ENCODE data around the gene ATL1. TPM values are rescaled to one million over a fixed set of nuclear protein-coding genes. Genes with fewer than 3 reads are reported as not detected.

Gene ATL1
- total RNA-seq, 1 donor from 2014 or later: 5.9 TPM

GRCh38 chr14:50575769-50576168, 15.8 kb downstream of the ATL1 start:
- H3K9me3 ChIP-seq: no peaks in the 10 kb centered on the region
- H3K27ac ChIP-seq: no peak overlapping the region
- no peaks in the 10 kb centered on the region for H3K27me3 ChIP-seq
- no peak overlapping the region for H3K4me3 ChIP-seq
- H3K4me1 ChIP-seq: no peaks in the 10 kb centered on the region
- ATAC-seq (no peak), DNase-seq (no peak)
- no peaks in the 10 kb centered on the region for H3K36me3 ChIP-seq
- intact Hi-C loops (cut with DNase I): no loop called here
- TF ChIP-seq CTCF (IDR thresholded peaks at IDR 0.05): no peak

- H3K9me3 ChIP-seq: no peaks in the 10 kb centered on the region
- H3K27me3 ChIP-seq: no peaks in the 10 kb centered on the region
- H3K27ac ChIP-seq: no peak overlapping the region
- TF ChIP-seq CTCF (IDR thresholded peaks at IDR 0.05): no peak
- no peak for ATAC-seq
- DNase-seq: no peak
- no peak overlapping the region for H3K4me3 ChIP-seq
- no peaks in the 10 kb centered on the region for H3K36me3 ChIP-seq
- intact Hi-C loops (cut with DNase I): no loop called here
- H3K4me1 ChIP-seq: no peaks in the 10 kb centered on the region
These were observed 18.0 kb downstream of the ATL1 start for GRCh38 chr14:50577982-50578381.

GRCh38 chr14:50578433-50578832, 18.5 kb downstream of the ATL1 start:
- DNase-seq: no peak
- no peaks in the 10 kb centered on the region for H3K9me3 ChIP-seq
- intact Hi-C loops (cut with DNase I): no loop called here
- H3K27me3 ChIP-seq: no peaks in the 10 kb centered on the region
- no peak for TF ChIP-seq CTCF (IDR thresholded peaks at IDR 0.05)
- peak; percentile 50 for ATAC-seq
- no peak overlapping the region for H3K27ac ChIP-seq
- no peak overlapping the region for H3K4me3 ChIP-seq
- no peaks in the 10 kb centered on the region for H3K36me3 ChIP-seq
- H3K4me1 ChIP-seq: no peaks in the 10 kb centered on the region

- TF ChIP-seq CTCF (IDR thresholded peaks at IDR 0.05): no peak
- Histone ChIP-seq H3K4me1 (no peaks in the 10 kb centered on the region), H3K9me3 (no peaks in the 10 kb centered on the region), H3K4me3 (no peak overlapping the region), H3K27ac (no peak overlapping the region), H3K27me3 (no peaks in the 10 kb centered on the region), H3K36me3 (no peaks in the 10 kb centered on the region)
- no peak for ATAC-seq
- DNase-seq: no peak
- intact Hi-C loops (cut with DNase I): no loop called here
These were observed 30.5 kb downstream of the ATL1 start for GRCh38 chr14:50590464-50590863.

GRCh38 chr14:50594577-50595316, 34.8 kb downstream of the ATL1 start:
- Histone ChIP-seq H3K27ac (no peak overlapping the region), H3K27me3 (no peaks in the 10 kb centered on the region), H3K36me3 (no peaks in the 10 kb centered on the region), H3K4me1 (no peaks in the 10 kb centered on the region), H3K9me3 (no peaks in the 10 kb centered on the region), H3K4me3 (no peak overlapping the region)
- no peak for DNase-seq
- intact Hi-C loops (cut with DNase I): no loop called here
- no peak for TF ChIP-seq CTCF (IDR thresholded peaks at IDR 0.05)
- no peak for ATAC-seq

- Histone ChIP-seq H3K4me3 (no peak overlapping the region), H3K27me3 (no peaks in the 10 kb centered on the region), H3K4me1 (no peaks in the 10 kb centered on the region), H3K27ac (no peak overlapping the region), H3K36me3 (no peaks in the 10 kb centered on the region), H3K9me3 (no peaks in the 10 kb centered on the region)
- intact Hi-C loops (cut with DNase I): no loop called here
- no peak for TF ChIP-seq CTCF (IDR thresholded peaks at IDR 0.05)
- ATAC-seq (no peak), DNase-seq (no peak)
These were observed 38.8 kb downstream of the ATL1 start for GRCh38 chr14:50598765-50599164.

Measured in upper lobe of right lung (tissue), 1 donor.